Measurements from ENCODE around the gene CBX3. TPM values are rescaled to one million over a fixed set of nuclear protein-coding genes. Genes with fewer than 3 reads are reported as not detected.

Gene CBX3
- total RNA-seq, 1 donor from 2014 or later: 151 TPM

GRCh38 chr7:26187380-26188205 is 14.0 kb upstream of the CBX3 start:
- DNase-seq (ENCODE audit: low read depth): no peak
- H3K4me3 ChIP-seq (ENCODE audit: low read depth, low read length): no peak overlapping the region
- no peak for TF ChIP-seq CTCF (conservative IDR thresholded peaks at IDR 0.05; ENCODE audit: low read depth, low read length)

GRCh38 chr7:26188206-26188956 is 13.2 kb upstream of the CBX3 start:
- no peak overlapping the region for H3K4me3 ChIP-seq (ENCODE audit: low read depth, low read length)
- no peak for TF ChIP-seq CTCF (conservative IDR thresholded peaks at IDR 0.05; ENCODE audit: low read depth, low read length)
- DNase-seq (ENCODE audit: low read depth): no peak

GRCh38 chr7:26188957-26189541 is 12.5 kb upstream of the CBX3 start:
- no peak for TF ChIP-seq CTCF (conservative IDR thresholded peaks at IDR 0.05; ENCODE audit: low read depth, low read length)
- H3K4me3 ChIP-seq (ENCODE audit: low read depth, low read length): no peak overlapping the region
- no peak for DNase-seq (ENCODE audit: low read depth)

- no peak overlapping the region for H3K4me3 ChIP-seq (ENCODE audit: low read depth, low read length)
- no peak for DNase-seq (ENCODE audit: low read depth)
- TF ChIP-seq CTCF (conservative IDR thresholded peaks at IDR 0.05; ENCODE audit: low read depth, low read length): no peak
Observed at GRCh38 chr7:26189697-26190096, 11.8 kb upstream of the CBX3 start.

GRCh38 chr7:26190417-26190869 is 11.1 kb upstream of the CBX3 start:
- TF ChIP-seq CTCF (conservative IDR thresholded peaks at IDR 0.05; ENCODE audit: low read depth, low read length): no peak
- DNase-seq (ENCODE audit: low read depth): no peak
- H3K4me3 ChIP-seq (ENCODE audit: low read depth, low read length): no peak overlapping the region

- no peak for DNase-seq (ENCODE audit: low read depth)
- H3K4me3 ChIP-seq (ENCODE audit: low read depth, low read length): no peak overlapping the region
- TF ChIP-seq CTCF (conservative IDR thresholded peaks at IDR 0.05; ENCODE audit: low read depth, low read length): no peak
Observed at GRCh38 chr7:26191233-26191973, 10.1 kb upstream of the CBX3 start.
